Measurements from ENCODE around the gene COMMD1.

DNA sequence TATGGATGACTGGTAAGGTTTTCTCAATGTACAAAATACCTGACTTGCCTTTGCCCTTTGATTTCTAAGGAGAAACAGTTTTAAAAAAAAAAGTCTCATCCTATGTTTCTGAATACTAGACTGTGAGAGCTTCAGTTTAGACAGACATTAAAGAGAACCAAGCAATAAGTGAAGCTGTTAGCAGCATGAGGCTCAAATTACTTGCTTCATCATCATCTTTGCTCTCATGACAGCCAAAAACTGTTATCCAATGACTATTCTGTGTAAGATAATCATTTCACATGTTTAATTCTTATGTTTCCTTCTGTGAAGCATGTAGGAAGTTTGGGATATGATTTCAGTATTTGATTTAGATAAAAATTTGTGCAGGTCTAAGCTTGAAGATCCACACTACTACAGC lies 129.2 kb downstream of the COMMD1 start:
- TF ChIP-seq, protein P1, sequence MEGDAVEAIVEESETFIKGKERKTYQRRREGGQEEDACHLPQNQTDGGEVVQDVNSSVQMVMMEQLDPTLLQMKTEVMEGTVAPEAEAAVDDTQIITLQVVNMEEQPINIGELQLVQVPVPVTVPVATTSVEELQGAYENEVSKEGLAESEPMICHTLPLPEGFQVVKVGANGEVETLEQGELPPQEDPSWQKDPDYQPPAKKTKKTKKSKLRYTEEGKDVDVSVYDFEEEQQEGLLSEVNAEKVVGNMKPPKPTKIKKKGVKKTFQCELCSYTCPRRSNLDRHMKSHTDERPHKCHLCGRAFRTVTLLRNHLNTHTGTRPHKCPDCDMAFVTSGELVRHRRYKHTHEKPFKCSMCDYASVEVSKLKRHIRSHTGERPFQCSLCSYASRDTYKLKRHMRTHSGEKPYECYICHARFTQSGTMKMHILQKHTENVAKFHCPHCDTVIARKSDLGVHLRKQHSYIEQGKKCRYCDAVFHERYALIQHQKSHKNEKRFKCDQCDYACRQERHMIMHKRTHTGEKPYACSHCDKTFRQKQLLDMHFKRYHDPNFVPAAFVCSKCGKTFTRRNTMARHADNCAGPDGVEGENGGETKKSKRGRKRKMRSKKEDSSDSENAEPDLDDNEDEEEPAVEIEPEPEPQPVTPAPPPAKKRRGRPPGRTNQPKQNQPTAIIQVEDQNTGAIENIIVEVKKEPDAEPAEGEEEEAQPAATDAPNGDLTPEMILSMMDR (IDR thresholded peaks at IDR 0.05; ENCODE audit: low read depth, low read length, poor library complexity, severe bottlenecking) = no peak
- no peak for TF ChIP-seq EZH2phosphoT487 (IDR thresholded peaks at IDR 0.05; ENCODE audit: borderline replicate concordance, low read length)

Measured in DOHH2 (cell line).